ENCODE results near the gene KHDC3L.

Gene KHDC3L

DNA sequence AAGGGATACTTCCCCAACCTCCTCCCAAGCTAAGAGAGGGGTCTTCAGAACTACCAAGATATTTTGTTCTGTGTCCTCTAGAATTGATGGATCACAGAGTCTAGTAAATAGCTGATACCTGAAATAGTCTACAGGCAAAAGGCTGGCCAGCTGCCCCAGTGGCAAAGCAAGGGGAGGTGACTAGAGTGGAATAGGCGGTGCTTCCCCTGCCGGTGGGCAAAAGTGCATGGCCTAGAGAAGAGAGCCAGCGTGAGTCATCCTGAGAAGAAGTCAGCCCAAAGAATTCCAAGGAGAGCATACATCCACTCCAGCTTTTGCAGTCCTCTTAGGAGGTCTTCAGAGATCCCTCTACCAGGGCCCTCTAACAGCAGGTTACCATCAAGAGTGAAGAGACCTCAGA is 23.1 kb upstream of the KHDC3L start:
- TF ChIP-seq, protein P1, sequence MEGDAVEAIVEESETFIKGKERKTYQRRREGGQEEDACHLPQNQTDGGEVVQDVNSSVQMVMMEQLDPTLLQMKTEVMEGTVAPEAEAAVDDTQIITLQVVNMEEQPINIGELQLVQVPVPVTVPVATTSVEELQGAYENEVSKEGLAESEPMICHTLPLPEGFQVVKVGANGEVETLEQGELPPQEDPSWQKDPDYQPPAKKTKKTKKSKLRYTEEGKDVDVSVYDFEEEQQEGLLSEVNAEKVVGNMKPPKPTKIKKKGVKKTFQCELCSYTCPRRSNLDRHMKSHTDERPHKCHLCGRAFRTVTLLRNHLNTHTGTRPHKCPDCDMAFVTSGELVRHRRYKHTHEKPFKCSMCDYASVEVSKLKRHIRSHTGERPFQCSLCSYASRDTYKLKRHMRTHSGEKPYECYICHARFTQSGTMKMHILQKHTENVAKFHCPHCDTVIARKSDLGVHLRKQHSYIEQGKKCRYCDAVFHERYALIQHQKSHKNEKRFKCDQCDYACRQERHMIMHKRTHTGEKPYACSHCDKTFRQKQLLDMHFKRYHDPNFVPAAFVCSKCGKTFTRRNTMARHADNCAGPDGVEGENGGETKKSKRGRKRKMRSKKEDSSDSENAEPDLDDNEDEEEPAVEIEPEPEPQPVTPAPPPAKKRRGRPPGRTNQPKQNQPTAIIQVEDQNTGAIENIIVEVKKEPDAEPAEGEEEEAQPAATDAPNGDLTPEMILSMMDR (IDR thresholded peaks at IDR 0.05; ENCODE audit: extremely low read depth, insufficient read depth, missing control alignments) = no peak
- DNase-seq (ENCODE audit: low spot score) = no peak
- in situ Hi-C loops (cut with MboI; ENCODE audit: low pct_unique_long_range_greater_than_20kb, low sequenced_read_pairs, unreplicated experiment) = loop anchor here (25.0 kb wide), 1 partner anchor 927 kb away; no protein-coding TSS in a partner anchor

DNA sequence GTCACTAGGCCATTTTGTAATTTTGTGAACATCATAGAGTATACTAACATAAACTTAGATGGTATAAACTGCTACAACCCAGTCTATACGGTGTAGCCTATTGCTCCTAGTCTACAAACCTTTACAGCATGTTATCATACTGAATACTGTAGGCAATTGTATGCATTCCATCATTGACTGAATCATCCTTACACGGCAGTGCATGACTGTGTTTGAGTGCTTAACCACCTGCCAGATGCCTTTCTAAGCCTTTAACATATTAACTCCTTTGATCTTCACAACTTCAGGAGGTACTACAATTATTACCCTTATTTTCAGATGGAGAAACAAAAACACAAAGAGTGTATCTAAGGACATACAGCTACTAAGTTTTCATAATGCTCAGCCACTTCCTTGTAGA is 22.4 kb upstream of the KHDC3L start:
- in situ Hi-C loops (cut with MboI; ENCODE audit: low pct_unique_long_range_greater_than_20kb, low sequenced_read_pairs, unreplicated experiment) = loop anchor here (25.0 kb wide), 1 partner anchor 928 kb away; no protein-coding TSS in a partner anchor
- DNase-seq (ENCODE audit: low spot score) = no peak
- TF ChIP-seq, protein P1 (IDR thresholded peaks at IDR 0.05; ENCODE audit: extremely low read depth, insufficient read depth, missing control alignments) = no peak

DNA sequence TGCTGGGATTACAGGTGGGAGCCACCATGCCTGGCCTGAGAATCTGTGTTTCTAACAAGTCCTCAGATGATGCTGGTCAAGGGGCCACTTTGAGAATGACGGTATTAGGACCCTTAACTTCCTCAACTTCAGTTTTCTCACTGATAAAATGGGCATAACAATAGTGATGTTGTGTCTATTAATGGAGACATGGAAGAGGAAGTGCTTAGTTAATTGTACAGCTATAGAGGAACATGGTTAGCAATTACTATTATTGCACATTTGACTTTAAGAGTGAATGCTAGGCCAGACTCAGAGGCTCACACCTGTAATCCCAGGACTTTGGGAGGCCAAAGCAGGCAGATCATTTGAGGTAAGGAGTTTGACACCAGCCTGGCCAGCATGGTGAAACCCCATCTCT is 21.1 kb upstream of the KHDC3L start:
- in situ Hi-C loops (cut with MboI; ENCODE audit: low pct_unique_long_range_greater_than_20kb, low sequenced_read_pairs, unreplicated experiment) = loop anchor here (25.0 kb wide), 1 partner anchor 929 kb away; no protein-coding TSS in a partner anchor
- TF ChIP-seq, protein P1 (IDR thresholded peaks at IDR 0.05; ENCODE audit: extremely low read depth, insufficient read depth, missing control alignments) = no peak
- DNase-seq (ENCODE audit: low spot score) = no peak

DNA sequence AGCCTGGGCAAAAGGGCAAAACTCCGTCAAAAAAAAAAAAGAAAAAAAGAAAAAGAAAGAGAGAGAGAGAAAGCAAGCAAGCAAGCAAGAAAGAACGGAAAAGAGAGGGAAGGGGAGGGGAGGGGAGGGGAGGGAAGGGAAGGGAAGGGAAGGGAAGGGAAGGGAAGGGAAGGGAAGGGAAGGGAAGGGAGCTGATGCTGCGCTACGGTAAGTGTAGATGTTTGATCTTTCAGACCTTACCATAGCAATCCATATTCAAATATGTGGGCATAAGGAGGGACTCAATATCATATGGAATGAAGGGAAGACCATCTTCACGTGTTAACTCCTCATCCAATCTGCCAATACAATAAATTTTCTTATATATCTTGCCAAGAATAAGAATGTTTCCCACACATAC is 20.3 kb upstream of the KHDC3L start:
- no peak for DNase-seq (ENCODE audit: low spot score)
- in situ Hi-C loops (cut with MboI; ENCODE audit: low pct_unique_long_range_greater_than_20kb, low sequenced_read_pairs, unreplicated experiment) = loop anchor here (25.0 kb wide), 1 partner anchor 930 kb away; no protein-coding TSS in a partner anchor
- TF ChIP-seq, protein P1 (IDR thresholded peaks at IDR 0.05; ENCODE audit: extremely low read depth, insufficient read depth, missing control alignments) = no peak

DNA sequence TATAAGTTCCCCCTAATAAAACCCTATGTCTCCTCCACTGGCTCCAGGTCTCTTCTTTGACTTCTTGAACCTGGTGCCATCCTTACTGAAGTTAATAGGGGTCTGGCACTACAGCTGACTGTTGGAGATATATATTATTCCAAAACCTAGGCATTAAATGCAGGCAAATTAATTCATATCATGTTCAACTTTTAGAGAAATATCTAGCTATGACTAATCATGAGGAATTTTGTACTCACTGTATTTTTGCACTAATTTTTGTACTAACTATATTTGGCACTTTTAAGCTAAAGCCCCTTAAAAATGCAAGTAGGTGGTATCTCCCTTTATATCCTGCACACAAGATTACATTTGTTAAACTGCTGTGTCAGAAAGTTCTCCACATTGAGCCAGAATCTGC is 19.3 kb upstream of the KHDC3L start:
- TF ChIP-seq, protein P1 (IDR thresholded peaks at IDR 0.05; ENCODE audit: extremely low read depth, insufficient read depth, missing control alignments) = no peak
- in situ Hi-C loops (cut with MboI; ENCODE audit: low pct_unique_long_range_greater_than_20kb, low sequenced_read_pairs, unreplicated experiment) = loop anchor here (25.0 kb wide), 1 partner anchor 931 kb away; no protein-coding TSS in a partner anchor
- DNase-seq (ENCODE audit: low spot score) = no peak

DNA sequence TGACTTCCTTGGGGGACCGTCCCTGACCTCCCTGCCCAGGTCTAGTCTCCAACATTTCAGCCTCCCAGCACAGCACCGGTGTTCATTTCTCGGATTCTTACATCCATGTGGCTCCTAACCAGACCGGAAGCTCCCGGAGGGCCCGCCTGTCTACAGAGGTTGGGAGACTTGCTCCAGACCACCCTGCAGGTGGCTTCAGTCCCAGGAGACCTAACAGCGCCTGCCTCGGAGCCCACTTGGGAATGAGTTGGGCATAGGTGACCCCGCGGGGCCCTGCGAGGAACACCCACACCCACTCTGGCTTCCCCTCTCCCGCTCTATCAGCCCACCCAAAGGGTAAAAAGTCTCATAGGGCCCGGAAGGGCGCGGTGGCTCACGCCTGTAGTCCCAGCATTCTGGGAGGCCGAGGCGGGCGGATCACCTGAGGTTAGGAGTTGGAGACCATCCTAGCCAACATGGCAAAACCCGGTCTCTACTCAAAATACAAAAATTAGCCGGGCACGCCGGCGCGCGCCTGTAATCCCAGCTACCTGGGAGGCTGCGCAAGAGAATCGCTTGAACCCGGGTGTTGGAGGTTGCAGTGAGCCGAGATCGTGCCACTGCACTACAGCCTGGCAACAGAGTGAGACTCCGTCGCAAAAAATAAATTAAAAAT is 13.8 kb upstream of the KHDC3L start:
- TF ChIP-seq, protein P1 (IDR thresholded peaks at IDR 0.05; ENCODE audit: extremely low read depth, insufficient read depth, missing control alignments) = no peak
- in situ Hi-C loops (cut with MboI; ENCODE audit: low pct_unique_long_range_greater_than_20kb, low sequenced_read_pairs, unreplicated experiment) = loop anchor here (25.0 kb wide), 1 partner anchor 936 kb away; no protein-coding TSS in a partner anchor
- DNase-seq (ENCODE audit: low spot score) = no peak

Data from GM13977 (cell line).